OCI-LY3 (cell line): ENCODE data around the gene LCN1.
"Not testable (repeated sequence)": the region's sequence is repeated elsewhere in the genome, so short reads cannot be mapped to it uniquely, and the experiment has no call there.

Source experiments
- H2AFZ ChIP-seq: fragments of 200-600, 300-600 bp; shearing (Covaris generic); 2 replicates; pipeline ENCODE4 v1.6.0; 2014; ENCODE audit warnings: antibody characterized with exemption, low read depth, low read length
- H3K27ac ChIP-seq: fragments of 200-600, 300-600 bp; sonication (generic); 2 replicates; pipeline ENCODE4 v1.5.1; 2014; ENCODE audit warnings: mild to moderate bottlenecking, low read length, moderate library complexity, mixed read lengths
- H3K27me3 ChIP-seq: fragments of 200-600, 300-600 bp; sonication (generic); 2 replicates; pipeline ENCODE4 v1.6.1; 2014; ENCODE audit warnings: low read depth, low read length, mixed read lengths
- H3K36me3 ChIP-seq: fragments of 200-600, 300-600 bp; sonication (generic); replicated peaks from 2 replicates; pipeline ENCODE3; 2014; ENCODE audit warnings: low read depth, low read length, mixed read lengths
- H3K4me1 ChIP-seq: fragments of 300-600, 200-600 bp; sonication (generic); 2 replicates; pipeline ENCODE4 v1.6.1; 2014; ENCODE audit warnings: low read length, mixed read lengths
- H3K4me2 ChIP-seq: fragments of 200-600, 300-600 bp; sonication (generic); 2 replicates; pipeline ENCODE4 v1.6.1; 2014; ENCODE audit warnings: low read length, mixed read lengths
- H3K4me3 ChIP-seq: fragments of 300-600, 200-600 bp; sonication (generic); 2 replicates; pipeline ENCODE4 v1.5.1; 2014; ENCODE audit warnings: antibody characterized with exemption, mild to moderate bottlenecking, low read length, moderate library complexity
- H3K79me2 ChIP-seq: fragments of 300-600, 200-600 bp; shearing (Covaris generic); 2 replicates; pipeline ENCODE4 v1.6.1; 2014; ENCODE audit warnings: mild to moderate bottlenecking, low read length, mixed read lengths
- H3K9ac ChIP-seq: fragments of 300-600, 200-600 bp; shearing (Covaris generic); 2 replicates; pipeline ENCODE4 v1.6.0; 2014; ENCODE audit warnings: mild to moderate bottlenecking, low read length, moderate library complexity
- H3K9me3 ChIP-seq: fragments of 200-600, 300-600 bp; shearing (Covaris generic); 2 replicates; pipeline ENCODE4 v1.6.1; 2014; ENCODE audit warnings: low read length, mixed read lengths; ENCODE audit not compliant: insufficient read depth
- H4K20me1 ChIP-seq: fragments of 200-600, 300-600 bp; sonication (generic); 2 replicates; pipeline ENCODE4 v1.6.1; 2016; ENCODE audit warnings: low read length, mixed read lengths; ENCODE audit not compliant: insufficient read depth
- EZH2phosphoT487 ChIP-seq: fragments of 200-600 bp; shearing (Covaris generic); IDR thresholded peaks from 2 replicates; pipeline ENCODE4 v1.6.1; 2018; ENCODE audit warnings: antibody characterized with exemption, mixed run types, low read depth
- TF ChIP-seq, protein P1 (sequence below): fragments of 200-600, 300-600 bp; sonication (generic); IDR thresholded peaks from 2 replicates; pipeline ENCODE4 v1.5.1; 2014; ENCODE audit warnings: antibody characterized with exemption, low read length, low read depth

LCN1 gene

GRCh38 chr9:135536216-135536615 lies 15.0 kb downstream of the LCN1 start:
- Histone ChIP-seq H3K79me2 (no peaks in the 10 kb centered on the region), H3K4me2 (no peak overlapping the region), H2AFZ (no peak overlapping the region), H3K9me3 (no peaks in the 10 kb centered on the region), H3K9ac (no peak overlapping the region), H4K20me1 (no peaks in the 10 kb centered on the region), H3K4me3 (no peak overlapping the region), H3K27ac (no peak overlapping the region), H3K27me3 (peaks cover 1% of the 10 kb centered on the region; the same call in 1 of the 2 replicates), H3K36me3 (no peaks in the 10 kb centered on the region), H3K4me1 (peaks cover 8% of the 10 kb centered on the region)
- TF ChIP-seq EZH2phosphoT487 = no peak
- TF ChIP-seq, protein P1, sequence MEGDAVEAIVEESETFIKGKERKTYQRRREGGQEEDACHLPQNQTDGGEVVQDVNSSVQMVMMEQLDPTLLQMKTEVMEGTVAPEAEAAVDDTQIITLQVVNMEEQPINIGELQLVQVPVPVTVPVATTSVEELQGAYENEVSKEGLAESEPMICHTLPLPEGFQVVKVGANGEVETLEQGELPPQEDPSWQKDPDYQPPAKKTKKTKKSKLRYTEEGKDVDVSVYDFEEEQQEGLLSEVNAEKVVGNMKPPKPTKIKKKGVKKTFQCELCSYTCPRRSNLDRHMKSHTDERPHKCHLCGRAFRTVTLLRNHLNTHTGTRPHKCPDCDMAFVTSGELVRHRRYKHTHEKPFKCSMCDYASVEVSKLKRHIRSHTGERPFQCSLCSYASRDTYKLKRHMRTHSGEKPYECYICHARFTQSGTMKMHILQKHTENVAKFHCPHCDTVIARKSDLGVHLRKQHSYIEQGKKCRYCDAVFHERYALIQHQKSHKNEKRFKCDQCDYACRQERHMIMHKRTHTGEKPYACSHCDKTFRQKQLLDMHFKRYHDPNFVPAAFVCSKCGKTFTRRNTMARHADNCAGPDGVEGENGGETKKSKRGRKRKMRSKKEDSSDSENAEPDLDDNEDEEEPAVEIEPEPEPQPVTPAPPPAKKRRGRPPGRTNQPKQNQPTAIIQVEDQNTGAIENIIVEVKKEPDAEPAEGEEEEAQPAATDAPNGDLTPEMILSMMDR = no peak

DNA sequence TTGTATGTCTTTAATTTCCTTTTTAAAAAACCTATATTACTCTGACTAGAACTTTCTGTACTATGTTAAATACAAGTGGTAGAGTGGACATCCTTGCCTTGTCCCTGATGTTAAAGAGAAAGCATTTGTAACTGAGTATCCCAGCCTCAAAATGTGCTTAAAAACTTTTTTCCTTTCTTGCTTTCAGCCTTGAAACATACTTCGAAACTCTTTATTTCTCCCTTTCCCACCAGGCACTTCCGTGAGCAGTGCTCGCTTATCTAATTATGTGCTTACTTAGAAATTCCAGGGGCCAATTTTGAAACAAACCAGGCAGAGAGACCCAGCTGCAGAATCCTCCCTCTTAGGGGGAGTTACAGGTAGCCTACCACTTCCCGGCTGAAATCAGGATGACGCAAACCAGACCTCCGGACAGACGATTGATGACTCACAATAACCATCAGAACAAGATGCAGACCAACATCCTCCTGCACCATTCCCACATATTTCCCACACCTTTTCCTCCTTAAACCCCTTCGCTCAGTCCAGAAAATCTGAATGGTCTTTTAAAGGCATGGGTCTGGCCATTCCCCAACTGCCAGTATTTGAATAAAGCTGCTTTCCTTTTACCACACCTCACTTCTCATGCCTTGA lies 22.1 kb downstream of the LCN1 start:
- H3K9me3 ChIP-seq, H3K9ac ChIP-seq, H3K4me3 ChIP-seq, H3K79me2 ChIP-seq, H2AFZ ChIP-seq, H3K27ac ChIP-seq, H3K27me3 ChIP-seq, H3K36me3 ChIP-seq, H3K4me2 ChIP-seq, H3K4me1 ChIP-seq, H4K20me1 ChIP-seq: not testable (repeated sequence)

- Histone ChIP-seq H3K27me3 (peaks cover 9% of the 10 kb centered on the region; the same call in 1 of the 2 replicates), H3K9me3 (no peaks in the 10 kb centered on the region), H3K9ac (no peak overlapping the region), H4K20me1 (no peaks in the 10 kb centered on the region), H3K4me1 (no peaks in the 10 kb centered on the region), H2AFZ (no peak overlapping the region), H3K79me2 (no peaks in the 10 kb centered on the region), H3K27ac (no peak overlapping the region), H3K4me3 (no peak overlapping the region), H3K36me3 (no peaks in the 10 kb centered on the region), H3K4me2 (no peak overlapping the region)
- no peak for TF ChIP-seq EZH2phosphoT487
- TF ChIP-seq, protein P1 = no peak
Observed at GRCh38 chr9:135544981-135545635, 23.9 kb downstream of the LCN1 start.

GRCh38 chr9:135545646-135546176 lies 24.5 kb downstream of the LCN1 start, which contains the start of gene OBP2A:
OBP2A (plus strand) TSS chr9:135546126; CDS start chr9:135546181, 55 bp downstream.
- not testable (repeated sequence) for H2AFZ ChIP-seq, H3K9me3 ChIP-seq, H3K4me1 ChIP-seq, H3K79me2 ChIP-seq, H3K27me3 ChIP-seq, H3K4me3 ChIP-seq, H3K9ac ChIP-seq, H3K36me3 ChIP-seq, H4K20me1 ChIP-seq, H3K4me2 ChIP-seq, H3K27ac ChIP-seq

DNA sequence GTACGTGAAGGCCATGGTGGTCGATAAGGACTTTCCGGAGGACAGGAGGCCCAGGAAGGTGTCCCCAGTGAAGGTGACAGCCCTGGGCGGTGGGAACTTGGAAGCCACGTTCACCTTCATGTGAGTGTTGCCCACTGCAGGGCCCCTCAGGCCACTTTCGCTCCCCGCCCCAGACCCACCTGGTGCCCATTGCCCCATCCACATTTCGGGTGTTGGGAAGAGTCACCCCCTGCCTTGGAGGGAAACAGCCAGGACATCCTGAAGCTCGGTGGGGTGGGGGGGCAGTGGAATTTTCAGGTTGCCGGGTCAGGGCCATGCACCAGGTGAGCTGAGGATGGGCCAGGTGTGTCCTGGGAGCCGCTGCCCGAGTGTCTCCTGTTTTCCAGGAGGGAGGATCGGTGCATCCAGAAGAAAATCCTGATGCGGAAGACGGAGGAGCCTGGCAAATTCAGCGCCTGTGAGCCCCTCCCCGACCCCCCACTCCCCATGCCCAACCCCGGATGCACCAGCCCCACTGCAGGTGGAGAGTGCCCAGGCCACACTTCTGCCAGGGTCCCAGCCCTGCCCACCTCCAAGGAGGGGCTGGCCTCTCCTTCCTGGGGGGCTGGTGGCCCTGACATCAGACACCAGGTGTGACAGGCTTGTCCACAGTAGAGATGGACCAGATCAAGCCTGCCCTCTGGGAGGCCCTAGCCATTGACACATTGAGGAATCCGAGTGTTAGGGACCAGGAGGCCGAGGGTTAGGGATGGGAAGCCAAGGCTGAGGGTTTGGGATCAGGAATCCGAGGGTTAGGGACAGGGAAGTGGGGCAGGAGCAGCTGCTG lies 25.8 kb downstream of the LCN1 start:
- H3K4me1 ChIP-seq, H3K4me2 ChIP-seq, H2AFZ ChIP-seq, H3K4me3 ChIP-seq, H3K27ac ChIP-seq, H3K27me3 ChIP-seq, H3K79me2 ChIP-seq, H3K36me3 ChIP-seq, H3K9ac ChIP-seq, H3K9me3 ChIP-seq, H4K20me1 ChIP-seq: not testable (repeated sequence)
